Gastroesophageal sphincter (tissue), 4 donors: Measurements from ENCODE around the gene TAS2R9. TPM values are rescaled to one million over a fixed set of nuclear protein-coding genes. Genes with fewer than 3 reads are reported as not detected.

Experiments used
- ATAC-seq: fragments of 150-250 bp; one replicate; pipeline ENCODE4 v1.9.1; 2016; ENCODE audit warnings: mild to moderate bottlenecking, moderate library complexity
- H3K27ac ChIP-seq, 4 donors: fragments of 200-600 bp; sonication (generic) in 3 of 4; 1 replicate in 3 of 4; 2 replicates in 1 of 4; pipeline ENCODE4 v1.5.1; 2016 to 2019
- H3K27me3 ChIP-seq: fragments of 200-600 bp; sonication (generic); one replicate; pipeline ENCODE4 v1.5.1; 2019
- H3K36me3 ChIP-seq, 2 donors: fragments of 200-600 bp; sonication (generic); one replicate each; pipeline ENCODE4 v1.5.1; 2019; ENCODE audit warnings: control low read depth in 1 of 2
- H3K4me1 ChIP-seq, 3 donors: fragments of 200-600 bp; sonication (generic); 1 replicate in 2 of 3; 2 replicates in 1 of 3; pipeline ENCODE4 v1.5.1; 2016 to 2019; ENCODE audit warnings: control low read depth in 2 of 3
- H3K4me3 ChIP-seq, 2 donors: fragments of 200-600 bp; sonication (generic); one replicate each; pipeline ENCODE4 v1.5.1; 2019; ENCODE audit warnings: mild to moderate bottlenecking in 1 of 2, moderate library complexity in 1 of 2
- H3K9me3 ChIP-seq, 3 donors: fragments of 200-600 bp; sonication (generic); one replicate each; pipeline ENCODE4 v1.5.1; 2017 to 2019; ENCODE audit warnings: control low read depth in 2 of 3
- EP300 ChIP-seq: sonication (generic); formaldehyde crosslinking; IDR thresholded peaks from one replicate; pipeline ENCODE4 v1.6.1; 2017; ENCODE audit warnings: antibody characterized with exemption, mild to moderate bottlenecking
- POLR2A ChIP-seq, 2 donors: fragments of 450-650 bp; IDR thresholded peaks; one replicate each; pipeline ENCODE4 v1.6.1; 2017; ENCODE audit warnings: antibody characterized with exemption in 2 of 2, mild to moderate bottlenecking in 2 of 2, moderate library complexity in 1 of 2
- POLR2AphosphoS5 ChIP-seq: sonication (generic); formaldehyde crosslinking; IDR thresholded peaks from one replicate; pipeline ENCODE4 v1.6.1; 2017; ENCODE audit warnings: antibody characterized with exemption
- WGBS, 2 donors: methylation state at CpG; one replicate each; pipeline ENCODE4 v1.1.5; 2018; ENCODE audit warnings: low coverage in 1 of 2; 5-methylcytosine and 5-hydroxymethylcytosine counted together
- total RNA-seq, 4 donors: library from RNA; depleted of rRNA; stranded (reverse); fragments of >200 nt; gene quantifications; one replicate each; pipeline ENCODE4 v1.1.0, GENCODE V29; 2016
- TF ChIP-seq, protein P1 (sequence below), 4 experiments: fragments of 200-600 bp in 2 of 4; fragments of 450-650 bp in 2 of 4; sonication (generic) in 1 of 4; IDR thresholded peaks; one replicate each; pipeline ENCODE4 v1.5.1; 2017 to 2019; ENCODE audit warnings: antibody characterized with exemption in 4 of 4, mild to moderate bottlenecking in 2 of 4, moderate library complexity in 2 of 4

Gene TAS2R9
- total RNA-seq, 4 donors from 2014 or later, result not detected

DNA sequence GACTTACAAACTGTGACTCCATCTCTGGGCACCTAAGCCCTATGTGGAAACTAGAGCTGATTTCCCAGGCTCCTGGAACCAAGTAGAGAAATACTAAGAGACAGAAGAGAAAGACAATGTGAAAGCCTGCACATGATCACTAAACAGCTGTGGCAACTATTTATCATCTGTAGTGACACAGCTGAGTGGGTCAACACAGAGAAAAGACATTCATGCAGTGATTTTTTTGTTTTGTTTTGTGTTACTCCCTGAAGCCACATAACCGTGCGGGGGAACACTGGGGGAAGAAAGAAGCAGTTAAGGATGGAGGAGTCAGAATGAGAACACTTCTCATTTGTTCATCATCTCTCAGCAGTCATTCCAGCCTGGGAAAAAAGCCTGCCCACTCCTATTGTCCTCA, 37.8 kb upstream of the TAS2R9 start:
- Histone ChIP-seq H3K27me3 (no peaks in the 10 kb centered on the region), H3K27ac (no peak overlapping the region), H3K36me3 (peaks cover 0 to 40% of the 10 kb centered on the region in 2 donors), H3K9me3 (no peaks in the 10 kb centered on the region), H3K4me3 (no peak overlapping the region), H3K4me1 (no peaks in the 10 kb centered on the region)
- WGBS, 2 donors, result 28 to 38% methylated on average over 2 of the region's 2 CpGs
- TF ChIP-seq, protein P1, sequence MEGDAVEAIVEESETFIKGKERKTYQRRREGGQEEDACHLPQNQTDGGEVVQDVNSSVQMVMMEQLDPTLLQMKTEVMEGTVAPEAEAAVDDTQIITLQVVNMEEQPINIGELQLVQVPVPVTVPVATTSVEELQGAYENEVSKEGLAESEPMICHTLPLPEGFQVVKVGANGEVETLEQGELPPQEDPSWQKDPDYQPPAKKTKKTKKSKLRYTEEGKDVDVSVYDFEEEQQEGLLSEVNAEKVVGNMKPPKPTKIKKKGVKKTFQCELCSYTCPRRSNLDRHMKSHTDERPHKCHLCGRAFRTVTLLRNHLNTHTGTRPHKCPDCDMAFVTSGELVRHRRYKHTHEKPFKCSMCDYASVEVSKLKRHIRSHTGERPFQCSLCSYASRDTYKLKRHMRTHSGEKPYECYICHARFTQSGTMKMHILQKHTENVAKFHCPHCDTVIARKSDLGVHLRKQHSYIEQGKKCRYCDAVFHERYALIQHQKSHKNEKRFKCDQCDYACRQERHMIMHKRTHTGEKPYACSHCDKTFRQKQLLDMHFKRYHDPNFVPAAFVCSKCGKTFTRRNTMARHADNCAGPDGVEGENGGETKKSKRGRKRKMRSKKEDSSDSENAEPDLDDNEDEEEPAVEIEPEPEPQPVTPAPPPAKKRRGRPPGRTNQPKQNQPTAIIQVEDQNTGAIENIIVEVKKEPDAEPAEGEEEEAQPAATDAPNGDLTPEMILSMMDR (IDR thresholded peaks at IDR 0.05), result no peak
- TF ChIP-seq POLR2A (IDR thresholded peaks at IDR 0.05), result no peak
- TF ChIP-seq EP300, result no peak
- no peak for TF ChIP-seq POLR2AphosphoS5
- ATAC-seq, result no peak

- 80 to 100% methylated on average over 1 of the region's 2 CpGs for WGBS, 2 donors
- H3K9me3 ChIP-seq, result no peaks in the 10 kb centered on the region
- TF ChIP-seq POLR2A (IDR thresholded peaks at IDR 0.05), result no peak
- TF ChIP-seq POLR2AphosphoS5, result no peak
- TF ChIP-seq, protein P1 (IDR thresholded peaks at IDR 0.05), result no peak
- no peak for TF ChIP-seq EP300
- ATAC-seq, result no peak
- no peaks in the 10 kb centered on the region for H3K27me3 ChIP-seq
- H3K36me3 ChIP-seq, result peaks cover 0 to 32% of the 10 kb centered on the region in 2 donors
- no peak overlapping the region for H3K27ac ChIP-seq
- no peak overlapping the region for H3K4me3 ChIP-seq
- H3K4me1 ChIP-seq, result no peaks in the 10 kb centered on the region
Measured at GRCh38 chr12:10842862-10843261, 32.9 kb upstream of the TAS2R9 start.

- no peak overlapping the region for H3K4me3 ChIP-seq
- H3K4me1 ChIP-seq, result no peaks in the 10 kb centered on the region
- no peak overlapping the region for H3K27ac ChIP-seq
- no peaks in the 10 kb centered on the region for H3K27me3 ChIP-seq
- 74 to 87% methylated on average over 3 of the region's 3 CpGs for WGBS, 2 donors
- TF ChIP-seq, protein P1 (IDR thresholded peaks at IDR 0.05), result no peak
- TF ChIP-seq EP300 (no peak), POLR2A (IDR thresholded peaks at IDR 0.05) (no peak), POLR2AphosphoS5 (no peak)
- H3K36me3 ChIP-seq, result peaks cover 0 to 8% of the 10 kb centered on the region in 2 donors
- ATAC-seq, result no peak
- H3K9me3 ChIP-seq, result peaks cover 0 to 7% (median 0%) of the 10 kb centered on the region in 3 donors
Measured at GRCh38 chr12:10838461-10838860, 28.5 kb upstream of the TAS2R9 start.

DNA sequence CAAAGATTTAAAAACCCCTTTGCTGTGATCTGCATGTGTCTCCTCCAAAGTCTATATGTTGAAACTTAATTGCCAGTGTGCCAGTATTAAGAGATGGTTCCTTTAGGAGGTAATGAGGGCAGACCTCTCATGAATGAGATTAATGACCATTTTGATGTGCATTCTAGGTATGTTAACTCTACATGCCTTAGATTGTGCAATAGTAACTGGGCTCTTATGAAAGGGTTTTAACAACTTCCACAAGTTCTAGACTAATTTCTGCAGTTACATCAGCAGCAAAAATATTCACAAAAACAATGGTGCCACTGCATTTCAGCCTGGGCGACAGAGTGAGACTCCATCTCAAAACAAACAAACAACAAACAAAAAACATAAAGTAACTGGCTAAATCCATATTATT, 20.0 kb upstream of the TAS2R9 start:
- Histone ChIP-seq H3K4me1 (no peaks in the 10 kb centered on the region), H3K27me3 (no peaks in the 10 kb centered on the region), H3K4me3 (no peak overlapping the region), H3K9me3 (no peaks in the 10 kb centered on the region), H3K27ac (no peak overlapping the region), H3K36me3 (no peaks in the 10 kb centered on the region)
- no peak for ATAC-seq
- 83 to 100% methylated on average over 1 of the region's 1 CpG for WGBS, 2 donors
- TF ChIP-seq, protein P1 (IDR thresholded peaks at IDR 0.05), result no peak
- no peak for TF ChIP-seq POLR2A (IDR thresholded peaks at IDR 0.05)
- TF ChIP-seq POLR2AphosphoS5, result no peak
- TF ChIP-seq EP300, result no peak

DNA sequence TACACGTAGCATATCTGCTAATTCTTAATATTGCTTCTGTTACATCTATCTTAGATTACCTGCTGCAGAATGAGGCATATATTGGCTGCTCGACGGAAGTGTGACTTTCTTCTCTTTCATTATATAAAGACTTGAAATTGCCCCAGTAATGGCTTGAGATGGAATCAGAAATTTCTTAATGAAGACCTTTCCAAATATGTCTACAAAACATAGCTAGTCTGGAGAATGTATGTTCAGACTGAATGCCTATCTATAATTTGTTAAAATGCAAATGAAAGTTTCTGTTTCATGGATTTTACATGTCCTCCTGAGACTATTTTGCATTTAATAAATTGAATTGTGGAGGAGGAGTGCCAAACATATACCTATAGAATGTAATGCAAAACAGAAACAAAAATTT, 16.3 kb upstream of the TAS2R9 start, which contains the start of gene TAS2R10:
Gene TAS2R10, minus strand, starts transcription at position 101 of the 400 bp plus-strand sequence. Its CDS starts 89 bp downstream, at position 12.
- Histone ChIP-seq H3K27me3 (no peaks in the 10 kb centered on the region), H3K4me3 (no peak within 1 kb of the TSS), H3K9me3 (no peaks in the 10 kb centered on the region), H3K27ac (no peak within 1 kb of the TSS), H3K36me3 (no peaks in the 10 kb centered on the region), H3K4me1 (no peaks in the 10 kb centered on the region)
- no peak for ATAC-seq
- TF ChIP-seq, protein P1 (IDR thresholded peaks at IDR 0.05), result no peak
- TF ChIP-seq EP300, result no peak
- no peak for TF ChIP-seq POLR2AphosphoS5
- TF ChIP-seq POLR2A (IDR thresholded peaks at IDR 0.05), result no peak
- WGBS, 2 donors, result 85 to 100% methylated on average over 3 of the region's 3 CpGs
